Measurements from ENCODE around the gene CBL. TPM values are rescaled to one million over a fixed set of nuclear protein-coding genes. Genes with fewer than 3 reads are reported as not detected.

Gene CBL
- polyA plus RNA-seq, 2 of the 4 experiments (the other 2 are of a cell fraction), result 6.0 to 14.1 TPM

GRCh38 chr11:119342362-119343130 lies 136.4 kb downstream of the CBL start:
- no peak for FAIRE-seq
- no peak for ATAC-seq
- DNase-seq (ENCODE audit: low read depth in 1 of 2, low spot score in 1 of 2), result no peak
- H3K4me3 ChIP-seq, result no peak overlapping the region
- ChIA-PET CTCF (interaction anchor here (1.1 to 9.5 kb wide), 5 partner anchors 15 to 129 kb away, joined by 3 to 160 read pairs (median 33); partner anchors contain the start of gene USP2), POLR2A (no interaction called here)
- no peak for TF ChIP-seq EHMT2 (IDR thresholded peaks at IDR 0.05; ENCODE audit: low read depth)
- no peak for TF ChIP-seq ELK1 (IDR thresholded peaks at IDR 0.05; ENCODE audit: low read depth, low read length)
- no peak for TF ChIP-seq CHD4 (IDR thresholded peaks at IDR 0.05; ENCODE audit: borderline replicate concordance)
- no peak for TF ChIP-seq RCOR1 (IDR thresholded peaks at IDR 0.05; ENCODE audit: low read depth, low read length)
- TF ChIP-seq CTCF (IDR thresholded peaks at IDR 0.05), result no peak
- TF ChIP-seq POLR2AphosphoS2 (conservative IDR thresholded peaks at IDR 0.05; ENCODE audit: low read length), result no peak
- H3K27ac ChIP-seq, result no peak overlapping the region
- 74% methylated on average over 5 of the region's 10 CpGs for WGBS (ENCODE audit: missing lambda C conversion rate)
- H3K9me3 ChIP-seq, result no peaks in the 10 kb centered on the region
- H3K4me1 ChIP-seq, result peaks cover 12% of the 10 kb centered on the region
- H3K4me2 ChIP-seq, result no peak overlapping the region

GRCh38 chr11:119343726-119344125 lies 137.6 kb downstream of the CBL start:
- WGBS (ENCODE audit: missing lambda C conversion rate), result 66% methylated on average over 6 of the region's 7 CpGs
- Histone ChIP-seq H3K4me1 (peaks cover 1% of the 10 kb centered on the region; the same call in 1 of the 3 replicates), H3K9me3 (no peaks in the 10 kb centered on the region), H3K4me3 (no peak overlapping the region), H3K4me2 (no peak overlapping the region), H3K27ac (no peak overlapping the region)
- DNase-seq (ENCODE audit: low read depth in 1 of 2, low spot score in 1 of 2) (no peak), ATAC-seq (no peak), FAIRE-seq (no peak)
- TF ChIP-seq PHF8 (IDR thresholded peaks at IDR 0.05; ENCODE audit: borderline replicate concordance, low read depth), result no peak
- ChIA-PET CTCF (interaction anchor here (1.0 to 9.5 kb wide), 5 partner anchors 12 to 131 kb away, joined by 4 to 160 read pairs (median 33); partner anchors contain the start of gene USP2), POLR2A (no interaction called here)

GRCh38 chr11:119344291-119345010 lies 138.3 kb downstream of the CBL start:
- FAIRE-seq, result no peak
- Histone ChIP-seq H3K9me3 (no peaks in the 10 kb centered on the region), H3K4me2 (no peak overlapping the region), H3K4me1 (no peaks in the 10 kb centered on the region), H3K4me3 (no peak overlapping the region), H3K27ac (no peak overlapping the region)
- ChIA-PET CTCF (interaction anchor here (0.7 to 9.5 kb wide), 8 partner anchors 11 to 764 kb away, joined by 3 to 160 read pairs (median 8); partner anchors contain the start of gene USP2), POLR2A (no interaction called here)
- TF ChIP-seq JUN (IDR thresholded peaks at IDR 0.05) (no peak), JUNB (IDR thresholded peaks at IDR 0.05) (no peak), CTCF (IDR thresholded peaks at IDR 0.05) (no peak), TFCP2L1 (CRISPR knock-in tag; IDR thresholded peaks at IDR 0.05) (no peak)
- 71% methylated on average over 5 of the region's 14 CpGs for WGBS (ENCODE audit: missing lambda C conversion rate)
- DNase-seq (ENCODE audit: low read depth in 1 of 2, low spot score in 1 of 2), result no peak
- ATAC-seq, result no peak

- POLR2A ChIA-PET, result no interaction called here
- FAIRE-seq (no peak), ATAC-seq (no peak), DNase-seq (ENCODE audit: low read depth in 1 of 2, low spot score in 1 of 2) (no peak)
- no peaks in the 10 kb centered on the region for H3K4me1 ChIP-seq
- CTCF ChIA-PET, result interaction anchor here (1.2 to 9.5 kb wide), 7 partner anchors 10 to 129 kb away, joined by 3 to 160 read pairs (median 9); partner anchors contain the start of gene USP2
- WGBS (ENCODE audit: missing lambda C conversion rate), result 69% methylated on average over 6 of the region's 12 CpGs
- H3K9me3 ChIP-seq, result no peaks in the 10 kb centered on the region
- H3K4me3 ChIP-seq, result no peak overlapping the region
- H3K4me2 ChIP-seq, result no peak overlapping the region
- no peak overlapping the region for H3K27ac ChIP-seq
- no peak for TF ChIP-seq EP300 (IDR thresholded peaks at IDR 0.05)
- TF ChIP-seq ZNF302 (CRISPR knock-in tag; IDR thresholded peaks at IDR 0.05), result no peak
- no peak for TF ChIP-seq NFE2L2 (conservative IDR thresholded peaks at IDR 0.05; ENCODE audit: low read length)
- no peak for TF ChIP-seq PHF8 (IDR thresholded peaks at IDR 0.05; ENCODE audit: borderline replicate concordance, low read depth)
- TF ChIP-seq, protein P1, sequence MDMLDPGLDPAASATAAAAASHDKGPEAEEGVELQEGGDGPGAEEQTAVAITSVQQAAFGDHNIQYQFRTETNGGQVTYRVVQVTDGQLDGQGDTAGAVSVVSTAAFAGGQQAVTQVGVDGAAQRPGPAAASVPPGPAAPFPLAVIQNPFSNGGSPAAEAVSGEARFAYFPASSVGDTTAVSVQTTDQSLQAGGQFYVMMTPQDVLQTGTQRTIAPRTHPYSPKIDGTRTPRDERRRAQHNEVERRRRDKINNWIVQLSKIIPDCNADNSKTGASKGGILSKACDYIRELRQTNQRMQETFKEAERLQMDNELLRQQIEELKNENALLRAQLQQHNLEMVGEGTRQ (IDR thresholded peaks at IDR 0.05), result no peak
- TF ChIP-seq FOSL2 (IDR thresholded peaks at IDR 0.05), result no peak
- no peak for TF ChIP-seq FOSL2 (CRISPR knock-in tag; IDR thresholded peaks at IDR 0.05)
- no peak for TF ChIP-seq ZFP36 (IDR thresholded peaks at IDR 0.05; ENCODE audit: borderline replicate concordance, partially characterized antibody)
- TF ChIP-seq, protein P2, sequence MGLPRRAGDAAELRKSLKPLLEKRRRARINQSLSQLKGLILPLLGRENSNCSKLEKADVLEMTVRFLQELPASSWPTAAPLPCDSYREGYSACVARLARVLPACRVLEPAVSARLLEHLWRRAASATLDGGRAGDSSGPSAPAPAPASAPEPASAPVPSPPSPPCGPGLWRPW (IDR thresholded peaks at IDR 0.05), result no peak
- TF ChIP-seq, protein P3, sequence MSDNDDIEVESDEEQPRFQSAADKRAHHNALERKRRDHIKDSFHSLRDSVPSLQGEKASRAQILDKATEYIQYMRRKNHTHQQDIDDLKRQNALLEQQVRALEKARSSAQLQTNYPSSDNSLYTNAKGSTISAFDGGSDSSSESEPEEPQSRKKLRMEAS (IDR thresholded peaks at IDR 0.05), result no peak
- TF ChIP-seq CBX2 (IDR thresholded peaks at IDR 0.05; ENCODE audit: borderline replicate concordance, low read depth), result no peak
- no peak for TF ChIP-seq ZSCAN20 (CRISPR knock-in tag; IDR thresholded peaks at IDR 0.05)
Observed at GRCh38 chr11:119345685-119346084, 139.5 kb downstream of the CBL start.

Data from A549 (cell line).